H1 (cell line): ENCODE measurements around the gene PTRH1. TPM values are rescaled to one million over a fixed set of nuclear protein-coding genes. Genes with fewer than 3 reads are reported as not detected.

ENCODE experiments used
- CHD7 ChIP-seq: fragments of 300-600 bp; sonication (generic); IDR thresholded peaks from 2 replicates; pipeline ENCODE4 v1.7.1; 2012; ENCODE audit warnings: low read length, moderate library complexity, mild to moderate bottlenecking, inconsistent platforms; ENCODE audit not compliant: insufficient replicate concordance
- GABPA ChIP-seq: IDR thresholded peaks from 2 replicates; pipeline ENCODE4 v1.6.1; 2011; ENCODE audit warnings: mild to moderate bottlenecking, low read length, moderate library complexity, borderline replicate concordance; ENCODE audit not compliant: insufficient read depth
- HDAC6 ChIP-seq: IDR thresholded peaks from one replicate; pipeline ENCODE4 v1.7.1; 2012; ENCODE audit warnings: low read depth, mild to moderate bottlenecking, inconsistent platforms, low read length, moderate library complexity
- NRF1 ChIP-seq: IDR thresholded peaks from 2 replicates; pipeline ENCODE4 v1.6.1; 2011; ENCODE audit warnings: mild to moderate bottlenecking, low read depth, low read length, improper control_type of control experiment
- SIN3A ChIP-seq, 2 experiments: IDR thresholded peaks in 1 of 2; conservative IDR thresholded peaks in 1 of 2; 2 replicates each; pipeline ENCODE4 v1.6.1; 2011 to 2012; ENCODE audit warnings: low read length in 2 of 2, improper control_type of control experiment in 1 of 2, low read depth in 1 of 2, mild to moderate bottlenecking in 1 of 2
- SIRT6 ChIP-seq: IDR thresholded peaks from one replicate; pipeline ENCODE4 v1.7.1; 2012; ENCODE audit warnings: low read length, inconsistent platforms
- SIX5 ChIP-seq: IDR thresholded peaks from 2 replicates; pipeline ENCODE4 v1.6.1; 2011; ENCODE audit warnings: mild to moderate bottlenecking, low read depth, low read length
- TAF7 ChIP-seq: optimal IDR thresholded peaks from 2 replicates; pipeline ENCODE3; 2011; ENCODE audit warnings: low read depth, mild to moderate bottlenecking, inconsistent platforms, low read length, moderate library complexity, borderline replicate concordance
- TCF12 ChIP-seq: IDR thresholded peaks from 2 replicates; pipeline ENCODE4 v1.6.1; 2011; ENCODE audit warnings: low read depth, mild to moderate bottlenecking, low read length
- polyA plus RNA-seq, 7 experiments: library from polyadenylated mRNA; depleted of rRNA in 3 of 7; stranded (reverse) in 5 of 7; unstranded in 2 of 7; fragments of >200 nt in 5 of 7; fragments of 200-250 nt in 2 of 7; gene quantifications; 1 replicate in 5 of 7; 2 replicates in 1 of 7; 4 replicates in 1 of 7; pipeline versions ENCODE4 v1.2.1 to v1.2.3, GENCODE V29; 2011 to 2013; ENCODE audit warnings: missing spikeins in 2 of 7, mixed read lengths in 2 of 7
- total RNA-seq: library from RNA; stranded (reverse); fragmentation: NEBNext Ultra II Directional; extraction: Animal tissue kit (Norgen Biotek cat#: 25700); gene quantifications from 2 replicates; pipeline ENCODE4 v1.2.1, GENCODE V29; 2021

PTRH1 gene
- total and polyA plus RNA-seq, 2 of the 8 experiments (the other 6 are each of a cell fraction or from before 2014, with no cell fraction given), result 11.1 to 19.8 TPM

GRCh38 chr9:127698985-127699670 lies 16.3 kb downstream of the PTRH1 start (continued):
- no peak for TF ChIP-seq CHD7
- no peak for TF ChIP-seq HDAC6
- no peak for TF ChIP-seq GABPA
- no peak for TF ChIP-seq SIX5
- no peak for TF ChIP-seq NRF1
- no peak for TF ChIP-seq SIRT6
- TF ChIP-seq TCF12, result no peak
- TF ChIP-seq SIN3A (conservative IDR thresholded peaks at IDR 0.05 in 1 of 2, IDR thresholded peaks at IDR 0.05 in 1 of 2; ENCODE audit: low read depth in 1 of 2, low read length in 2 of 2), result no peak
- TF ChIP-seq TAF7, result no peak
